ENCODE data around the gene STAT5B.
"Not testable (repeated sequence)": the region's sequence is repeated elsewhere in the genome, so short reads cannot be mapped to it uniquely, and the experiment has no call there.

Gene STAT5B

GRCh38 chr17:42276359-42276608 is at the start of gene STAT5B:
STAT5B (minus strand) TSS chr17:42276391; CDS start chr17:42232127, 44,264 bp downstream.
- peak; percentile 46 for DNase-seq (ENCODE audit: low read depth)

GRCh38 chr17:42325026-42325425 is 48.8 kb upstream of the STAT5B start:
- DNase-seq (ENCODE audit: low read depth): no peak

- no peak for DNase-seq (ENCODE audit: low read depth)
Observed at GRCh38 chr17:42323268-42323773, 47.1 kb upstream of the STAT5B start.

- peak; percentile 82 for DNase-seq (ENCODE audit: low read depth)
Observed at GRCh38 chr17:42322382-42323267, 46.4 kb upstream of the STAT5B start.

DNA sequence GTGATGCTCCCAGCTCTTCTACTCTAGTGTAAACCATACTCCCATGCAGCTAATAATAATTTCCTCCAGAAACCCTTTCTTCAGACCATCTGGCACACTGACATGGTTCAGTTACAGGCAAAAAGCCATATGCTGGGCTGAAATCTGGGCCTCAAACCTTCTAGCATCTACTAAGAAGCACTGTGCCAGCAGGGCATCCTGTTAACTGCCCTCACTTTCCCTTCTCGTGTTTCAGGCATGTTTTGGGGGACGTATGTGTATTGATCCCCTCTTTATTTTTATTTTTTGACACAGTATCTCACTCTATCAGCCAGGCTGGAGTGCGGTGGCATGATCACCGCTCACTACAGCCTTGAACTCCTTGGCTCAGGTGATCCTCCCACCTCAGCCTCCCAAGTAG is 45.4 kb upstream of the STAT5B start:
- DNase-seq (ENCODE audit: low read depth): no peak

GRCh38 chr17:42317967-42318366 is 41.8 kb upstream of the STAT5B start:
- not testable (repeated sequence) for DNase-seq (ENCODE audit: low read depth)

GRCh38 chr17:42317266-42317845 is 41.2 kb upstream of the STAT5B start:
- DNase-seq (ENCODE audit: low read depth): no peak

- no peak for DNase-seq (ENCODE audit: low read depth)
Observed at GRCh38 chr17:42316755-42317154, 40.6 kb upstream of the STAT5B start.

DNA sequence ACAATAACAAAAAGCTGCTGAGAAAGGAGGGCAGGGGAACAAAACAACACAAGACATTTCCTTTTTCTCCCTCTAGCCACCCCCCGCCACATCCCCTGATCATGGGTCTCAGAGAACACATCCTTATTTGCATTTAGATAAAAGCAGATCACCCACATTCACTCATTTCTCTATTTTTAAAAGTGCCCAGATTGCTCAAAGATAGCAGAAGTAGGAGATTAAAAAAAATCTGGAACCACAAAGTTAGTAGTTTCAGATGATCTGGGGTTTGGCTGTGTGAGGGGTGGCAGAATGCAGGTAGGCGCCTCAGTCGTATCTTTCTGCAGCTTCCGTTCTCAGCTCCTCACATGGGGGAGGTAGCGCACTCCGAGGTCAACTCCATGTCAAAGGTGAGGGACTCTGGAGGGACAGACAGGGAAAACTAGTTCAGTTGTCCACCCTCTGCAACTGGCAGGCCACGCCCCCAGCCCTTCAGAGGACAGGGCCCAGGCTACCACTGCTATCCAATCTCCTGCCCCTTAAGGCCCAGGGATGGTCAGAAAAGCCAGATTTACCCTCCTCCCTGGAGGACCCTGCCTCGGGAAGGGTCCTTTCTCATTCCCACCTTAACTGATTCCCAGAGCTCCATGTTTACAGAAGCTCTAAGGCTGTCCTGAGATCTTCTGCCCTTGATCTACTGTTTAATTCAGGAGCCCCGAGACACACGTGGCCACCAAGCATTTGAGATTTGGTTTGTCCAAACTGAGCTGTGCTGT is 39.4 kb upstream of the STAT5B start:
- no peak for DNase-seq (ENCODE audit: low read depth)

GRCh38 chr17:42313773-42314566 is 37.8 kb upstream of the STAT5B start:
- DNase-seq (ENCODE audit: low read depth): no peak

GRCh38 chr17:42313389-42313772 is 37.2 kb upstream of the STAT5B start:
- no peak for DNase-seq (ENCODE audit: low read depth)

DNA sequence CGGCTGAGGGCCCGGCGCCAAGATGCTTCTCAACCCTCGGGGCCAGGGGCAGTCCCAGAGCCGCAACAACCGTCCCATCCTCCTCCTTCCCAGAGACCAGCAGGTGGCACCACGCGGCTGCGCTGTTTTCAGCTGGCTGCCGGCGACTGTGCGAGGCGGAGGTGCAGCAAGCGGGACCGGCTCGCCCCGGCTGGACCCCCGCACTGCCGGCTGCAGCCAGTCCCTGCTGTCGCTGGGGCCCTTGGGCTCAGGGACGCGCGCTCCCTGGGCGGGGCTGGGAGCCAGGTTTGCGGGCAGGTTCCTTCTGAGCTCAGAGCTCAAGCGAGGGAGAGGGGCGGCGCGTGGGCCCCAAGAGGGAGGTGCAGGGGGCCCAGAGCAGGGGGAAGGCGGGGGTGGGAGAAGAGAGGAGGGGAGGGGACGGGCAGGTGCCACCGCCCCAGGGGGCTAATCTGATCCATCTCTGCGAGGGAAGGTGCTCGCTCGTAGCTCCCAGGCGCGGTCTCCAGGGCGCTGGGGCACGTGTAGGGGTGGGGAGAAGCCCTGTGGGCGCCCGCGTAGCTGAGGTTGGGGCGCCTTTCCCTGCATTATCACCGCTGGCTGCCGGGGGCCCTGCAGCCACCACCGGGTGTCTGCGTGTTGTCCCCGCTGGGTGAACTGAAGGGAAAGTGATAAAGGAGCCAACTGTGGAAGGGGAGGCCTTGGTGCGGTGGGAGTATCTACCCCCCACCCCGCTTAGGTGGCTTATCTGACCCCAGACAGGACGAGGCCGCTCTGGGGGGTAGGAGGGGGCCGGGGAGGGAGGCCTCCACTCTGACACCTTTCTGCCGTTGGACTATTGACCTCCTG is 36.3 kb upstream of the STAT5B start:
- DNase-seq (ENCODE audit: low read depth): peak; percentile 37

GRCh38 chr17:42312035-42312284 is 35.8 kb upstream of the STAT5B start:
- no peak for DNase-seq (ENCODE audit: low read depth)

DNA sequence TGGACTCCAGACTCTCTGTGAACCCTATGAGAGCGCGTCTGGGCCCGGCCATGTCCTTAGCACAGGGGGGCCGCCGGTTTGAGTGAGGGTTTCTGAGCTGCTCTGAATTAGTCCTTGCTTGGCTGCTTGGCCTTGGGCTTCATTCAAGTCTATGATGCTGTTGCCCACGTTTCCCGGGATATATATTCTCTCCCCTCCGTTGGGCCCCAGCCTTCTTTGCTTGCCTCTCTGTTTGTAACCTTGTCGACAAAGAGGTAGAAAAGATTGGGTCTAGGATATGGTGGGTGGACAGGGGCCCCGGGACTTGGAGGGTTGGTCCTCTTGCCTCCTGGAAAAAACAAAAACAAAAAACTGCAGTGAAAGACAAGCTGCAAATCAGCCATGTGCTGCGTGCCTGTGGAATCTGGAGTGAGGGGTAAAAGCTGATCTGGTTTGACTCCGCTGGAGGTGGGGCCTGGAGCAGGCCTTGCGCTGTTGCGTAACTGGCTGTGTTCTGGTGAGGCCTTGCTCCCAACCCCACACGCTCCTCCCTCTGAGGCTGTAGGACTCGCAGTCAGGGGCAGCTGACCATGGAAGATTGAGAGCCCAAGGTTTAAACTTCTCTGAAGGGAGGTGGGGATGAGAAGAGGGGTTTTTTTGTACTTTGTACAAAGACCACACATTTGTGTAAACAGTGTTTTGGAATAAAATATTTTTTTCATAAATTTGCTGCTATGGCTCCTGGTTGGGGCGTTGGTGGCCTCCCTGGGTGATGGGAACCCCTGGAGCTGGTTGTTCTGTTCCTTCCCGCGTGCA is 35.2 kb upstream of the STAT5B start:
- no peak for DNase-seq (ENCODE audit: low read depth)

DNA sequence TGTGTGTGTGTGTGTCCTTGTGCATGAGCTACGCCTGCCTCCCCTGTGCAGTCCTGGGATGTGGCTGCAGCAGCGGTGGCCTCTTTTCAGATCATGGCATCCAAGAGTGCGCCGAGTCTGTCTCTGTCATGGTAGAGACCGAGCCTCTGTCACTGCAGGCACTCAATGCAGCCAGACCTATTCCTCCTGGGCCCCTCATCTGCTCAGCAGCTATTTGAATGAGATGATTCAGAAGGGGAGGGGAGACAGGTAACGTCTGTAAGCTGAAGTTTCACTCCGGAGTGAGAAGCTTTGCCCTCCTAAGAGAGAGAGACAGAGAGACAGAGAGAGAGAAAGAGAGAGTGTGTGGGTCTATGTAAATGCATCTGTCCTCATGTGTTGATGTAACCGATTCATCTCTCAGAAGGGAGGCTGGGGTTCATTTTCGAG is 34.6 kb upstream of the STAT5B start:
- no peak for DNase-seq (ENCODE audit: low read depth)

DNA sequence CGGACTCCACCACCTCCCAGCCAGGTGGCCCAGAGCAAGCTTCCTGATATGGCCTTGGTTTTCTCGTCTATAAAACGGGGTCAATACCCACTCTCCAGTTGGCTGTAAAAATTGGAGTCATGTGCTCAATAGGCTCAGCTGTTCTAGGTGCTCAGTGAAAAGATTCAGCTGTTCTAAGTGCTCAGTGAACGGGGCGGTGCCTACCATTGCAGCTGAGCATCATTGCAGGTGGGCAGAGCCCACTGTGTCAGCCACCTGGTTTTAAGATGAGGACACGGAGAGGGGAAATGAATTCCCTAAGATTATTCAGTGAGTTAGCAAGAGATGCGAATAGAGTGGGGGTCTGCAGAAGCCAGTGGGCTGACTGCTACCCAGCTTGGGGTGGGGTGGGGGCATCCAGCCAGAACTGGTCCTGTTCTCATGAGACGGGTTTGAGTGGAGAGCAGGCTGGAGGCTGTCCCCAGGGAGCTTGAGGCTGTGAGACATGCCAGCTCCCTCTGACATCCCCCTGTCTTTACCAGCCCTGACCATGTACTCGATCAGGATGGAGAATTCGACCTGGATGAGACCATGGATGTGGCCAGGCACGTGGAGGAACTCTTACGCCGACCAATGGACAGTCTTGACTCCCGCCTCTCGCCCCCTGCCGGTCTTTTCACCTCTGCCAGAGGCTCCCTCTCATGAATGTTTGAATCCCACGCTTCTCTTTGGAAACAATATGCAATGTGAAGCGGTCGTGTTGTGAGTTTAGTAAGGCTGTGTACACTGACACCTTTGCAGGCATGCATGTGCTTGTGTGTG is 34.0 kb upstream of the STAT5B start:
- no peak for DNase-seq (ENCODE audit: low read depth)

DNA sequence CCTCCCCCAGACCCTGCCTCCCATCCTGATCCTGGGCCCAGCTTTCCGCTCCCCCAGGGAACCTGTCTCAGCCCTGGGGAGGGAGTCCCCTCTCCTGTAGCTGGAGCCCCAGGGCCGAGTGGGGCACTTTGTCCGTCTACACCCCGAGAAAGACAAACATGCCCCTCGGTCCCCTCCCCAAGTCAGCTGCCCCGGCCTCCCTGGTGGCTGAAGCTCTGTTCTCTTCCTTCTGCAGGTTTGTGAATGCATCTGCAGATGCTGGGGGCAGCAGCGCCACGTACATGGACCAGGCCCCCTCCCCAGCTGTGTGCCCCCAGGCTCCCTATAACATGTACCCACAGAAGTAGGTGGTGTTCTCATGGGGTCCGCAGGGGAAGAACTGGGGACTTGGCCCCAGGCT is 33.0 kb upstream of the STAT5B start:
- no peak for DNase-seq (ENCODE audit: low read depth)

DNA sequence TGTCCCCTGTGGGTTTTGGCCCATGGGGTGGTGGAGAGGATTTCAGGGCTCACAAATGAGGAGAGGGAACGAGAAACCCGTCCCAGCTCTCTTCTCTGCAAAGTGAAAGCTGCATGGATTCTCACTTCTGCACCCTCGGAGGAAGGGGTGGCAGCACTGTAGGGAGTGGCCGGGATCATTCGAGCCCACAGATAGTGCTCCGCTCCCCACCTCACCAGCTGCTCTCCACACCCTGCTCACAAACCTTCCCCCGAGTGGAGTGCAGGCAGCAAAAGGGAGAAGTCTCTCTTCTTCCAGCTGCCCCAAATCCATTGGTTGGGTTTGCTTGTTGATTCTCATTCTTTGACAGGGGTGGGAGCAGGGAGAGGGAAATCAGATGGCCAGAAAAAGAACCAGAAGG is 32.3 kb upstream of the STAT5B start:
- no peak for DNase-seq (ENCODE audit: low read depth)

- no peak for DNase-seq (ENCODE audit: low read depth)
Observed at GRCh38 chr17:42307362-42307927, 31.3 kb upstream of the STAT5B start.

- DNase-seq (ENCODE audit: low read depth): no peak
Observed at GRCh38 chr17:42306385-42306667, 30.1 kb upstream of the STAT5B start.
